DND-41 (cell line): Measurements from ENCODE around the gene SNCA.

Experiments used
- CTCF ChIP-seq: IDR thresholded peaks from 2 replicates; pipeline ENCODE4 v1.5.1; 2012; ENCODE audit warnings: borderline replicate concordance, low read length, moderate library complexity, mild to moderate bottlenecking; ENCODE audit not compliant: poor library complexity, severe bottlenecking; ENCODE audit errors: extremely low read depth
- EZH2 ChIP-seq: IDR thresholded peaks from 3 replicates; pipeline ENCODE4 v1.6.1; 2012; ENCODE audit warnings: borderline replicate concordance, low read depth, mild to moderate bottlenecking, moderate library complexity, low read length, inconsistent platforms; ENCODE audit not compliant: severe bottlenecking

GRCh38 chr4:89757154-89757719 is 79.7 kb downstream of the SNCA start:
- TF ChIP-seq EZH2 = no peak
- TF ChIP-seq CTCF = no peak
